HL-60/S4 treated with phorbol 12-myristate 13-acetate at 8.2 ng/mL for 4 days and 3 days (cell line): ENCODE data around the gene TKFC.

Experiments
- in situ Hi-C: fragments of 300-500 bp; cut with MboI; formaldehyde crosslinking; loops from 2 replicates; pipeline ENCODE4 v1.15.0; 2022; ENCODE audit warnings: low sequenced_read_pairs

The TKFC gene

GRCh38 chr11:61332797-61333549 is at the start of gene TKFC, which contains the start of gene DDB1:
TSS of gene TKFC (plus strand) at chr11:61333228. CDS start at chr11:61334729, 1,501 bp downstream.
TSS of gene DDB1 (minus strand) at chr11:61333105. CDS start at chr11:61332968, 137 bp downstream.
- in situ Hi-C loops = no loop called here

- in situ Hi-C loops = no loop called here
These were observed 49.4 kb upstream of the TKFC start for GRCh38 chr11:61283613-61284012.

GRCh38 chr11:61287338-61287977 is 45.6 kb upstream of the TKFC start:
- in situ Hi-C loops = no loop called here

- in situ Hi-C loops = no loop called here
These were observed 41.9 kb upstream of the TKFC start for GRCh38 chr11:61290905-61291690.

GRCh38 chr11:61292356-61292755 is 40.7 kb upstream of the TKFC start:
- in situ Hi-C loops = no loop called here

- in situ Hi-C loops = no loop called here
These were observed 38.9 kb upstream of the TKFC start for GRCh38 chr11:61293867-61294716.

- in situ Hi-C loops = no loop called here
These were observed 38.1 kb upstream of the TKFC start, which contains the start of gene VWCE for GRCh38 chr11:61294717-61295595. TSS of gene VWCE (minus strand) at chr11:61295316. CDS start at chr11:61295037, 279 bp downstream.

GRCh38 chr11:61295596-61295926 is 37.5 kb upstream of the TKFC start:
- in situ Hi-C loops = no loop called here

- in situ Hi-C loops = no loop called here
These were observed 35.7 kb upstream of the TKFC start for GRCh38 chr11:61297341-61297740.

GRCh38 chr11:61297746-61298145 is 35.3 kb upstream of the TKFC start:
- in situ Hi-C loops = no loop called here

- in situ Hi-C loops = no loop called here
These were observed 34.3 kb upstream of the TKFC start for GRCh38 chr11:61298663-61299244.

GRCh38 chr11:61302550-61302949 is 30.5 kb upstream of the TKFC start:
- in situ Hi-C loops = no loop called here

GRCh38 chr11:61303725-61304124 is 29.3 kb upstream of the TKFC start:
- in situ Hi-C loops = no loop called here

GRCh38 chr11:61305417-61305816 is 27.6 kb upstream of the TKFC start:
- in situ Hi-C loops = no loop called here

- in situ Hi-C loops = no loop called here
These were observed 26.8 kb upstream of the TKFC start for GRCh38 chr11:61306221-61306620.

GRCh38 chr11:61307354-61307753 is 25.7 kb upstream of the TKFC start:
- in situ Hi-C loops = no loop called here

- in situ Hi-C loops = no loop called here
These were observed 23.9 kb upstream of the TKFC start for GRCh38 chr11:61309141-61309540.

GRCh38 chr11:61309739-61310138 is 23.3 kb upstream of the TKFC start:
- in situ Hi-C loops = no loop called here

GRCh38 chr11:61310749-61311148 is 22.3 kb upstream of the TKFC start:
- in situ Hi-C loops = no loop called here
